Loucy (cell line): ENCODE measurements around the gene PPP6C.
"Not testable (repeated sequence)": the region's sequence is repeated elsewhere in the genome, so short reads cannot be mapped to it uniquely, and the experiment has no call there.

Experiments used
- H2AFZ ChIP-seq: fragments of 200-600 bp; sonication (generic); 2 replicates; pipeline ENCODE4 v1.6.0; 2016; ENCODE audit warnings: antibody characterized with exemption, mild to moderate bottlenecking, low read length, moderate library complexity
- H3F3A ChIP-seq: fragments of 200-600 bp; 2 replicates; pipeline ENCODE4 v1.6.0; 2016; ENCODE audit warnings: antibody characterized with exemption, low read depth, mild to moderate bottlenecking
- H3K27me3 ChIP-seq: fragments of 200-600 bp; sonication (generic); 2 replicates; pipeline ENCODE4 v1.6.1; 2014; ENCODE audit warnings: low read length, mild to moderate bottlenecking; ENCODE audit not compliant: insufficient read depth, poor library complexity, severe bottlenecking
- H3K36me3 ChIP-seq: fragments of 200-600 bp; sonication (generic); 2 replicates; pipeline ENCODE4 v1.6.1; 2016; ENCODE audit warnings: low read length; ENCODE audit not compliant: insufficient read depth
- H3K4me1 ChIP-seq: fragments of 200-600 bp; sonication (generic); 2 replicates; pipeline ENCODE4 v1.5.1; 2014; ENCODE audit warnings: low read length, mild to moderate bottlenecking; ENCODE audit not compliant: insufficient read depth, poor library complexity, severe bottlenecking
- H3K4me2 ChIP-seq: fragments of 200-600 bp; sonication (generic); 2 replicates; pipeline ENCODE4 v1.6.0; 2014; ENCODE audit warnings: antibody characterized with exemption, low read length, low read depth, mild to moderate bottlenecking; ENCODE audit not compliant: poor library complexity, severe bottlenecking
- H3K4me3 ChIP-seq: fragments of 200-600 bp; sonication (generic); 2 replicates; pipeline ENCODE4 v1.5.1; 2014; ENCODE audit warnings: low read length, mild to moderate bottlenecking, mixed read lengths; ENCODE audit not compliant: poor library complexity, severe bottlenecking
- H3K79me2 ChIP-seq: fragments of 200-600 bp; sonication (generic); 2 replicates; pipeline ENCODE4 v1.6.1; 2014; ENCODE audit warnings: low read length; ENCODE audit not compliant: insufficient read depth
- H3K9ac ChIP-seq: fragments of 200-600 bp; sonication (generic); 2 replicates; pipeline ENCODE4 v1.6.0; 2014; ENCODE audit warnings: mild to moderate bottlenecking, low read depth, low read length, moderate library complexity; ENCODE audit not compliant: poor library complexity, severe bottlenecking
- H3K9me2 ChIP-seq: fragments of 200-600 bp; sonication (generic); replicated peaks from 2 replicates; pipeline ENCODE4 v1.6.1; 2016; ENCODE audit warnings: low read depth, low read length, mixed read lengths
- H3K9me3 ChIP-seq: fragments of 200-600 bp; sonication (generic); 2 replicates; pipeline ENCODE4 v1.6.1; 2014; ENCODE audit warnings: mild to moderate bottlenecking, antibody characterized with exemption, low read length, low read depth; ENCODE audit not compliant: insufficient read depth
- H4K20me1 ChIP-seq: fragments of 200-600 bp; sonication (generic); 2 replicates; pipeline ENCODE4 v1.6.0; 2014; ENCODE audit warnings: antibody characterized with exemption, low read length, mild to moderate bottlenecking; ENCODE audit not compliant: insufficient read depth, poor library complexity, severe bottlenecking
- CTCF ChIP-seq: fragments of 200-600 bp; sonication (generic); conservative IDR thresholded peaks from 2 replicates; pipeline ENCODE4 v1.5.1; 2014; ENCODE audit warnings: mild to moderate bottlenecking, antibody characterized with exemption, low read length
- EZH2phosphoT487 ChIP-seq: fragments of 200-600 bp; IDR thresholded peaks from 2 replicates; pipeline ENCODE4 v1.6.1; 2018; ENCODE audit warnings: antibody characterized with exemption, mild to moderate bottlenecking, moderate library complexity, borderline replicate concordance

The PPP6C gene

DNA sequence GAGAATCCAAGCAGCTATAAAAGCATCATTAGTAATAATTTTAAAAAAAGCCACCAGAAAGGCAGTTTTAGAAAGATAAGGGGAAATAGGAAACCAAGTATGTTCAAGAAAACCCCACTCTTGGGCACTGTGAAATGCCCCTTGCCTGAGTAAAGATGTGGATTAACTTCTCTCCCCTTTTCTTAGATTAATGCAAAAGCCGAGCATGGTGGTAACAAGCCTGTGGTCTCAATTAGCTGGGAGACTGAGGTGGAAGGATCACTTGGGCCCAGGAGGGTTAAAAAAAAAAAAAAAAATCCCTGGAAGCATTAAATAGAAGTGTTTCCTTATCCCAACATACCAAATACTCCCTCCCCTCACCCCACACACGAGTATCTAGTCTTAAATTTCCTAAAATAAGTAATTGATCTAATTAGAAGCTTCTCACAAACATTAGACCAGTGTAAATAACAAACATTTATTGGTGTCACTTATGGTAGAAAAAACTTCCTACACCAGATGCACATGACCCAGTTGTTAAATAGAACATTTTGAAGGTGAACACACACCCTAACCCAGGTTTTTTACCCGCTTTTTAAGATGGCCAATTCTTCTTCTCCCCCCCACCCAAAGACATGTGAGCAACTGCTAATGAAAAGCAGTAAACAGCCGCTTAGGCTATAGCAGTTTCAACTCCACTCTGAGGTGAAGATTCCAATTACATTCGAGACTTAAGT is 46.4 kb upstream of the PPP6C start:
- Histone ChIP-seq H3K9ac (peak overlapping the region; percentile 99), H3K27me3 (no peaks in the 10 kb centered on the region), H2AFZ (no peak overlapping the region), H3K36me3 (peaks cover 64% of the 10 kb centered on the region), H3K4me3 (peak overlapping the region; percentile 98), H4K20me1 (peaks cover 67% of the 10 kb centered on the region), H3K4me2 (peak overlapping the region; percentile 88), H3K4me1 (peaks cover 45% of the 10 kb centered on the region), H3K79me2 (peaks cover 63% of the 10 kb centered on the region), H3K9me3 (no peaks in the 10 kb centered on the region), H3K9me2 (no peaks in the 10 kb centered on the region), H3F3A (peaks cover 15% of the 10 kb centered on the region)
- TF ChIP-seq CTCF, result no peak
- no peak for TF ChIP-seq EZH2phosphoT487

- H3K4me2 ChIP-seq, result not testable (repeated sequence)
- peaks cover 48% of the 10 kb centered on the region for H4K20me1 ChIP-seq
Observed at GRCh38 chr9:125234099-125234498, 44.5 kb upstream of the PPP6C start.

GRCh38 chr9:125233678-125234077 is 44.1 kb upstream of the PPP6C start:
- Histone ChIP-seq H3F3A (peaks cover 15% of the 10 kb centered on the region), H3K36me3 (peaks cover 48% of the 10 kb centered on the region), H3K4me3 (no peak overlapping the region), H3K79me2 (peaks cover 40% of the 10 kb centered on the region), H4K20me1 (peaks cover 44% of the 10 kb centered on the region), H2AFZ (no peak overlapping the region), H3K9me2 (no peaks in the 10 kb centered on the region), H3K27me3 (no peaks in the 10 kb centered on the region), H3K9me3 (no peaks in the 10 kb centered on the region), H3K4me2 (no peak overlapping the region), H3K9ac (no peak overlapping the region), H3K4me1 (peaks cover 37% of the 10 kb centered on the region)
- TF ChIP-seq CTCF, result no peak
- TF ChIP-seq EZH2phosphoT487, result no peak

More at GRCh38 chr9:125234099-125234498, 44.5 kb upstream of the PPP6C start:
- not testable (repeated sequence) for H3K9me2 ChIP-seq, H3K9ac ChIP-seq, H3K27me3 ChIP-seq, H3K4me3 ChIP-seq, H3K9me3 ChIP-seq, H2AFZ ChIP-seq
- H3K36me3 ChIP-seq, result peaks cover 52% of the 10 kb centered on the region
- H3K4me1 ChIP-seq, result peaks cover 41% of the 10 kb centered on the region
- peaks cover 45% of the 10 kb centered on the region for H3K79me2 ChIP-seq
- H3F3A ChIP-seq, result peaks cover 15% of the 10 kb centered on the region

DNA sequence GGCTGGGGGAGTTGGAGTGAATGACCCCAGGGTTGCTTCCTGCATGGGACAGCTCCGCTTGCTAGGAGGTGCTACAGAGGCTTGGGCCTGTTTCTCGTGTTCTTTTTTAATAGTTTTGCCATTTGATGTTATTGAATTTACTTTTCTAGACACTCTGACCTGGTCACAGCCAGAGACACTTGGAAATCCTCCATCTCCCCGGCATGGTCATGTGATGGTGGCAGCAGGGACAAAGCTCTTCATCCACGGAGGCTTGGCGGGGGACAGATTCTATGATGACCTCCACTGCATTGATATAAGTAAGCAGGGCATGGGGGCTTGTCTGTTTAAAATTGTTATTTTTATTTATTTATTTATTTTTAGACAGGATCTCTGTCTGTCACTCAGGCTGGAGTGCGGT is 38.2 kb upstream of the PPP6C start:
- H3K4me1 ChIP-seq, result no peaks in the 10 kb centered on the region
- no peaks in the 10 kb centered on the region for H3K79me2 ChIP-seq
- H3F3A ChIP-seq, result no peaks in the 10 kb centered on the region
- H3K27me3 ChIP-seq, result no peaks in the 10 kb centered on the region
- TF ChIP-seq EZH2phosphoT487 (no peak), CTCF (no peak)
- H3K9me3 ChIP-seq, result no peaks in the 10 kb centered on the region
- no peak overlapping the region for H3K9ac ChIP-seq
- H2AFZ ChIP-seq, result no peak overlapping the region
- no peaks in the 10 kb centered on the region for H3K9me2 ChIP-seq
- no peak overlapping the region for H3K4me3 ChIP-seq
- no peaks in the 10 kb centered on the region for H3K36me3 ChIP-seq
- no peaks in the 10 kb centered on the region for H4K20me1 ChIP-seq
- no peak overlapping the region for H3K4me2 ChIP-seq

- not testable (repeated sequence) for H3K9ac ChIP-seq, H3K9me3 ChIP-seq, H3K79me2 ChIP-seq, H3K27me3 ChIP-seq, H3K4me3 ChIP-seq, H2AFZ ChIP-seq, H4K20me1 ChIP-seq, H3K9me2 ChIP-seq, H3K4me1 ChIP-seq, H3K4me2 ChIP-seq, H3F3A ChIP-seq, H3K36me3 ChIP-seq
Observed at GRCh38 chr9:125224858-125225257, 35.3 kb upstream of the PPP6C start.
